Measurements from ENCODE around the gene NLGN1. TPM values are rescaled to one million over a fixed set of nuclear protein-coding genes. Genes with fewer than 3 reads are reported as not detected.

NLGN1 gene
- total and polyA plus RNA-seq, 12 donors = 0.88 to 19.9 (median 12.6) TPM

GRCh38 chr3:173943264-173943663 is 545.7 kb downstream of the NLGN1 start:
- Histone ChIP-seq H3K9me3 (no peaks in the 10 kb centered on the region), H3K36me3 (no peaks in the 10 kb centered on the region), H3K4me3 (no peak overlapping the region), H3K4me1 (no peaks in the 10 kb centered on the region), H3K27me3 (no peaks in the 10 kb centered on the region), H3K27ac (no peak overlapping the region)
- DNase-seq (no peak), ATAC-seq (no peak)
- TF ChIP-seq, protein P1, sequence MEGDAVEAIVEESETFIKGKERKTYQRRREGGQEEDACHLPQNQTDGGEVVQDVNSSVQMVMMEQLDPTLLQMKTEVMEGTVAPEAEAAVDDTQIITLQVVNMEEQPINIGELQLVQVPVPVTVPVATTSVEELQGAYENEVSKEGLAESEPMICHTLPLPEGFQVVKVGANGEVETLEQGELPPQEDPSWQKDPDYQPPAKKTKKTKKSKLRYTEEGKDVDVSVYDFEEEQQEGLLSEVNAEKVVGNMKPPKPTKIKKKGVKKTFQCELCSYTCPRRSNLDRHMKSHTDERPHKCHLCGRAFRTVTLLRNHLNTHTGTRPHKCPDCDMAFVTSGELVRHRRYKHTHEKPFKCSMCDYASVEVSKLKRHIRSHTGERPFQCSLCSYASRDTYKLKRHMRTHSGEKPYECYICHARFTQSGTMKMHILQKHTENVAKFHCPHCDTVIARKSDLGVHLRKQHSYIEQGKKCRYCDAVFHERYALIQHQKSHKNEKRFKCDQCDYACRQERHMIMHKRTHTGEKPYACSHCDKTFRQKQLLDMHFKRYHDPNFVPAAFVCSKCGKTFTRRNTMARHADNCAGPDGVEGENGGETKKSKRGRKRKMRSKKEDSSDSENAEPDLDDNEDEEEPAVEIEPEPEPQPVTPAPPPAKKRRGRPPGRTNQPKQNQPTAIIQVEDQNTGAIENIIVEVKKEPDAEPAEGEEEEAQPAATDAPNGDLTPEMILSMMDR (IDR thresholded peaks at IDR 0.05) = no peak
- intact Hi-C loops (cut with DNase I) = no loop called here
- 78 to 82% methylated on average over 3 of the region's 3 CpGs for WGBS, 2 donors

- DNase-seq (no peak), ATAC-seq (no peak)
- WGBS, 2 donors = 75 to 82% methylated on average over 1 of the region's 1 CpG
- Histone ChIP-seq H3K27ac (no peak overlapping the region), H3K36me3 (no peaks in the 10 kb centered on the region), H3K4me3 (no peak overlapping the region), H3K4me1 (no peaks in the 10 kb centered on the region), H3K27me3 (no peaks in the 10 kb centered on the region), H3K9me3 (no peaks in the 10 kb centered on the region)
- intact Hi-C loops (cut with DNase I) = no loop called here
- TF ChIP-seq, protein P1 (IDR thresholded peaks at IDR 0.05) = no peak
Observed at GRCh38 chr3:173945170-173945569, 547.6 kb downstream of the NLGN1 start.

DNA sequence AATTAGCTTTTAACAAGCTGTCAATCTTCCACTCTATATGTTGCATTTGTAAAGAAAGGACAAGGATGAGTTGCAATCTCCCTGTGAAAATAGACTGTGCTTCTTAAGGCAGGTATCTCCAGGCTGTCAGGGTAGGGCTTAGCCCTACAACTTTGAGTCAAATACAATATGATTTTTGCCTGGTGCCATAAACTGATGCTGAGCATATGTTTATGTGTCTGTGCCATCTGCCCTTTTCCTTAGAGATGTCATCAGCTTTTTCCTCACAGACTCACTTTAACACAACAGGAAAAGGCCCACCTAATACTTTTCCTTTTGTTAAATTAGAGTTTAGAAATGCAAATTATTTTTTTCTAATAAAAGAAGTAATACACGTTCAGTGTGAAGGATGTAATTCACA is 548.3 kb downstream of the NLGN1 start:
- H3K36me3 ChIP-seq = no peaks in the 10 kb centered on the region
- H3K27ac ChIP-seq = no peak overlapping the region
- H3K9me3 ChIP-seq = no peaks in the 10 kb centered on the region
- 67 to 70% methylated on average over 1 of the region's 1 CpG for WGBS, 2 donors
- intact Hi-C loops (cut with DNase I) = no loop called here
- TF ChIP-seq, protein P1 (IDR thresholded peaks at IDR 0.05) = no peak
- no peak for ATAC-seq
- H3K4me1 ChIP-seq = no peaks in the 10 kb centered on the region
- no peak for DNase-seq
- no peaks in the 10 kb centered on the region for H3K27me3 ChIP-seq
- H3K4me3 ChIP-seq = no peak overlapping the region

GRCh38 chr3:173954647-173955046 is 557.1 kb downstream of the NLGN1 start:
- intact Hi-C loops (cut with DNase I) = no loop called here
- H3K36me3 ChIP-seq = no peaks in the 10 kb centered on the region
- 85% methylated on average over 2 of the region's 2 CpGs for WGBS, 2 donors
- TF ChIP-seq, protein P1 (IDR thresholded peaks at IDR 0.05) = no peak
- DNase-seq (no peak), ATAC-seq (no peak)
- H3K4me3 ChIP-seq = no peak overlapping the region
- H3K27me3 ChIP-seq = no peaks in the 10 kb centered on the region
- no peaks in the 10 kb centered on the region for H3K9me3 ChIP-seq
- H3K27ac ChIP-seq = no peak overlapping the region
- H3K4me1 ChIP-seq = no peaks in the 10 kb centered on the region

All from heart right ventricle (tissue), 16 donors.